ENCODE results near the gene CFAP107.

DNA sequence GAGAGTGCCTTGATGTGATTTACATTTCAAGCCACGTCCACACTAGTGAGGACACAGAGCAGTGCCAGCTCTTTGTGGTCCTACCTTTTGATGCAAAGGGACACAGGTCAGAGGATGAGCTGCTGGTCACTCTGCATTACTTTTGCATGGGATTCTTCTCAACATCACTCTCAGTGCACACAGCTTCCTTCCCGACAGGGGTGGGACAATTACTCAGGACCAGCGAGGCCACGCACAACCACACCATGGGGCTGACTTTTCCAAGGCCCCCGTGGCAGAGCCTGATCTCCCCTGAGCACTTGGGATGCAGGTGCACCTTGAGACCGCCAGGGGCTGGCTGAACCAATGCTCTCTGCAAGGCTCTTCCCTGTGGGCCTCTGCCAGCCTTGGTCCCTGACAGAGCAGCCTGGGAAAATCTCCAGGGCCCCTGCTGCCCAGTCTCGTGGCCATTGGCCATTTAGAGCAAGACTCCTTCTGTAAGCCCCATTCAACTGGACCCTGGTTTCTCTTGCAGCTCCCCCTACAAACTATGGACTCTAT lies 14.3 kb downstream of the CFAP107 start:
- TF ChIP-seq ETS1 (IDR thresholded peaks at IDR 0.05), result no peak
- TF ChIP-seq CTCF (conservative IDR thresholded peaks at IDR 0.05; ENCODE audit: low read depth in 2 of 2), result peak; percentile 45 to 58
- TF ChIP-seq EZH2 (IDR thresholded peaks at IDR 0.05; ENCODE audit: low read depth, unreplicated experiment), result no peak
- no peak for TF ChIP-seq EZH2phosphoT487 (IDR thresholded peaks at IDR 0.05; ENCODE audit: unreplicated experiment)
- TF ChIP-seq POLR2AphosphoS5 (IDR thresholded peaks at IDR 0.05; ENCODE audit: low read depth), result no peak
- no peak for TF ChIP-seq ZNF331 (CRISPR knock-in tag; IDR thresholded peaks at IDR 0.05; ENCODE audit: low read depth)
- no peak for TF ChIP-seq NANOG (IDR thresholded peaks at IDR 0.05; ENCODE audit: borderline replicate concordance)
- TF ChIP-seq CREB1 (CRISPR knock-in tag; IDR thresholded peaks at IDR 0.05; ENCODE audit: low read depth), result no peak
- TF ChIP-seq, protein P1, sequence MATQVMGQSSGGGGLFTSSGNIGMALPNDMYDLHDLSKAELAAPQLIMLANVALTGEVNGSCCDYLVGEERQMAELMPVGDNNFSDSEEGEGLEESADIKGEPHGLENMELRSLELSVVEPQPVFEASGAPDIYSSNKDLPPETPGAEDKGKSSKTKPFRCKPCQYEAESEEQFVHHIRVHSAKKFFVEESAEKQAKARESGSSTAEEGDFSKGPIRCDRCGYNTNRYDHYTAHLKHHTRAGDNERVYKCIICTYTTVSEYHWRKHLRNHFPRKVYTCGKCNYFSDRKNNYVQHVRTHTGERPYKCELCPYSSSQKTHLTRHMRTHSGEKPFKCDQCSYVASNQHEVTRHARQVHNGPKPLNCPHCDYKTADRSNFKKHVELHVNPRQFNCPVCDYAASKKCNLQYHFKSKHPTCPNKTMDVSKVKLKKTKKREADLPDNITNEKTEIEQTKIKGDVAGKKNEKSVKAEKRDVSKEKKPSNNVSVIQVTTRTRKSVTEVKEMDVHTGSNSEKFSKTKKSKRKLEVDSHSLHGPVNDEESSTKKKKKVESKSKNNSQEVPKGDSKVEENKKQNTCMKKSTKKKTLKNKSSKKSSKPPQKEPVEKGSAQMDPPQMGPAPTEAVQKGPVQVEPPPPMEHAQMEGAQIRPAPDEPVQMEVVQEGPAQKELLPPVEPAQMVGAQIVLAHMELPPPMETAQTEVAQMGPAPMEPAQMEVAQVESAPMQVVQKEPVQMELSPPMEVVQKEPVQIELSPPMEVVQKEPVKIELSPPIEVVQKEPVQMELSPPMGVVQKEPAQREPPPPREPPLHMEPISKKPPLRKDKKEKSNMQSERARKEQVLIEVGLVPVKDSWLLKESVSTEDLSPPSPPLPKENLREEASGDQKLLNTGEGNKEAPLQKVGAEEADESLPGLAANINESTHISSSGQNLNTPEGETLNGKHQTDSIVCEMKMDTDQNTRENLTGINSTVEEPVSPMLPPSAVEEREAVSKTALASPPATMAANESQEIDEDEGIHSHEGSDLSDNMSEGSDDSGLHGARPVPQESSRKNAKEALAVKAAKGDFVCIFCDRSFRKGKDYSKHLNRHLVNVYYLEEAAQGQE (IDR thresholded peaks at IDR 0.05; ENCODE audit: unreplicated experiment), result no peak
